ENCODE data around the gene PALLD.
"Not testable (repeated sequence)": the region's sequence is repeated elsewhere in the genome, so short reads cannot be mapped to it uniquely, and the experiment has no call there.

The PALLD gene

GRCh38 chr4:168794881-168795280 is 298.0 kb downstream of the PALLD start:
- DNase-seq = no peak

GRCh38 chr4:168795346-168795745 is 298.5 kb downstream of the PALLD start:
- no peak for DNase-seq

GRCh38 chr4:168796362-168797106 is 299.7 kb downstream of the PALLD start:
- DNase-seq = no peak

- no peak for DNase-seq
Measured at GRCh38 chr4:168797194-168797593, 300.3 kb downstream of the PALLD start.

- no peak for DNase-seq
Measured at GRCh38 chr4:168797738-168798375, 301.0 kb downstream of the PALLD start.

GRCh38 chr4:168800926-168801325 is 304.1 kb downstream of the PALLD start:
- no peak for DNase-seq

- DNase-seq = no peak
Measured at GRCh38 chr4:168802222-168802621, 305.4 kb downstream of the PALLD start.

- not testable (repeated sequence) for DNase-seq
Measured at GRCh38 chr4:168803052-168803451, 306.2 kb downstream of the PALLD start.

GRCh38 chr4:168803732-168804131 is 306.9 kb downstream of the PALLD start:
- peak; percentile 26 for DNase-seq

- no peak for DNase-seq
Measured at GRCh38 chr4:168804146-168804545, 307.3 kb downstream of the PALLD start.

- no peak for DNase-seq
Measured at GRCh38 chr4:168805341-168805740, 308.5 kb downstream of the PALLD start.

GRCh38 chr4:168806247-168806646 is 309.4 kb downstream of the PALLD start:
- not testable (repeated sequence) for DNase-seq

GRCh38 chr4:168811207-168811606 is 314.4 kb downstream of the PALLD start:
- no peak for DNase-seq

- DNase-seq = no peak
Measured at GRCh38 chr4:168811786-168812651, 315.2 kb downstream of the PALLD start.

- DNase-seq = no peak
Measured at GRCh38 chr4:168812806-168813205, 316.0 kb downstream of the PALLD start.

GRCh38 chr4:168813890-168814289 is 317.0 kb downstream of the PALLD start:
- no peak for DNase-seq

GRCh38 chr4:168815379-168816345 is 318.8 kb downstream of the PALLD start:
- peak; percentile 25 for DNase-seq

- DNase-seq = no peak
Measured at GRCh38 chr4:168817370-168817769, 320.5 kb downstream of the PALLD start.

GRCh38 chr4:168822481-168822880 is 325.6 kb downstream of the PALLD start:
- no peak for DNase-seq

GRCh38 chr4:168825975-168826374 is 329.1 kb downstream of the PALLD start:
- no peak for DNase-seq

GRCh38 chr4:168826620-168827019 is 329.8 kb downstream of the PALLD start:
- DNase-seq = no peak

Data from right kidney (tissue), 1 donor.